ENCODE data around the gene REPS2. TPM values are rescaled to one million over a fixed set of nuclear protein-coding genes. Genes with fewer than 3 reads are reported as not detected.

REPS2 gene
- polyA plus RNA-seq, 6 donors from 2014 or later, result 1.2 to 3.2 (median 2.2) TPM; not detected in 1

DNA sequence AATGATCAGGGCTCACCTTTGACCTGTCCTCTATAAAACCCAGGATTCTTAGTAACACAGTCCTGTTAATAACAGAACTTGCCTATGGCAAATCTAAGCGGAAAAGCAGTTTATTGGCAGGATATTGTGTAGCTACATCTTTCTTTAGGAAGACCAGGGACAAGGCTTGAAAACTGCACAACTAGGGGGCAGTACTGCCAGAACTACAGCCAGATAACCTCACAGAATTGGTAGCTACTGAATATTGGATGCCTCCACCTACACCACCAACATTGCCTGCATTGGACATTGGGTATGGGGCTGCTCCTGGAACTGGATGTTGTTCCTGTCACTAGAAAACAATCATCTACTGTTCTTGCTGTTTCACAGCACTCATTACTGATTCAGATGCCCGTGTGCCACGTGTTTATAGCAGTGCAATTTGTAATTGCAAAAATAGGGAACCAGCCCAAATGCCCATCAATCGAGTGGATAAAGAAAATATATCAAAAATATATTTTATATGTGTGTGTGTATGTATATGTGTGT lies 47.4 kb downstream of the REPS2 start:
- peaks cover 0 to 5% (median 0%) of the 10 kb centered on the region in 3 donors for H3K4me1 Mint-ChIP-seq
- H3K36me3 Mint-ChIP-seq, result peaks cover 0 to 4% of the 10 kb centered on the region in 2 donors
- ATAC-seq (ENCODE audit: low read depth in 2 of 2) (no peak), DNase-seq (no peak)
- no peak overlapping the region for H3K4me3 Mint-ChIP-seq
- H3K27me3 Mint-ChIP-seq, result peaks cover 0 to 8% (median 0%) of the 10 kb centered on the region in 3 donors
- H3K27ac Mint-ChIP-seq, result no peak overlapping the region
- H3K9me3 Mint-ChIP-seq, result peaks cover 0 to 4% (median 0%) of the 10 kb centered on the region in 7 donors

DNA sequence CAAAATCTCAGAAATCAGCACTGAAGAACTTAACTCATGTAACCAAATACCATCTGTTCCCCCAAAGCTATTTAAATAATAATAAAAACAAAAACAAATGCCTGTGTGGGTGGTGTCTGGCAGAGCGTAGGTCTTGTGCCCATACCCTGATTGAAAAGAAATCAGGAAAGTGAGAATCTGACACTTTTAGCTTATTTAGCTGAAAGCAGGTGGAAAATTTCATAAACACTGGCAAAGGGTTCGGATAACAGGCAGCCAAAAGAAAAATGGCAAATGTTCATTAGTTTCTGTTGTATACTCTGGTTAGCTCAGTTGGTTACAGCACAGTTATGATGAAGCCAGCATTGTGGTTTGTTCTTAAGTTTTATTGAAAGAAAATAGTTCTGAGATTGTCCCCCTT lies 48.3 kb downstream of the REPS2 start:
- peaks cover 0 to 8% (median 0%) of the 10 kb centered on the region in 3 donors for H3K27me3 Mint-ChIP-seq
- DNase-seq, result no peak
- peaks cover 0 to 5% (median 0%) of the 10 kb centered on the region in 3 donors for H3K4me1 Mint-ChIP-seq
- no peak overlapping the region for H3K4me3 Mint-ChIP-seq
- no peak for ATAC-seq (ENCODE audit: low read depth in 2 of 2)
- no peak overlapping the region for H3K27ac Mint-ChIP-seq
- peaks cover 0 to 3% of the 10 kb centered on the region in 2 donors for H3K36me3 Mint-ChIP-seq
- peaks cover 0 to 4% (median 0%) of the 10 kb centered on the region in 7 donors for H3K9me3 Mint-ChIP-seq

DNA sequence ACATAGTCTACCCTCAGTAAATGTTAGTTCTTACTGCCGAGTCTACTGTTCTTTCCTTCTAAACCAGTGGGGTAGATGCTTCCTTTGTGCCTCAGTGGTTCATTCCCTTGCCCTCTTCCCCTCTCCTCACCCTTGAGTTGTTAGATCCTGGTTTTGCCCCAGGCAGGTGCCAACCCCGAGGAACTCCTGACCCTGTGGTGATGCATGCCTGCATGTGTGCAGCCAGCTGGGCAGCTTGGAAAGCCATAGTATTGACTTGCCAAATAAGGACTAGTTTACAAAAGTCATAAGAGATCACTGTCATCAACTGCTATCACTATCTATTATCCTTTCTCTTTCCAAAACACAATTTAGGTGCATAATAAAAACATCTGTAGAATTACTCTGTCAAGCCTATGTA lies 50.9 kb downstream of the REPS2 start:
- Mint-ChIP-seq H3K27me3 (peaks cover 0 to 8% (median 0%) of the 10 kb centered on the region in 3 donors), H3K4me3 (no peak overlapping the region), H3K4me1 (peaks cover 0 to 12% (median 8%) of the 10 kb centered on the region in 3 donors), H3K27ac (peak overlapping the region in 2 of 6 donors; percentile 5 to 79), H3K9me3 (peaks cover 0 to 14% (median 4%) of the 10 kb centered on the region in 7 donors), H3K36me3 (no peaks in the 10 kb centered on the region)
- no peak for DNase-seq
- no peak for ATAC-seq (ENCODE audit: low read depth in 2 of 2)

DNA sequence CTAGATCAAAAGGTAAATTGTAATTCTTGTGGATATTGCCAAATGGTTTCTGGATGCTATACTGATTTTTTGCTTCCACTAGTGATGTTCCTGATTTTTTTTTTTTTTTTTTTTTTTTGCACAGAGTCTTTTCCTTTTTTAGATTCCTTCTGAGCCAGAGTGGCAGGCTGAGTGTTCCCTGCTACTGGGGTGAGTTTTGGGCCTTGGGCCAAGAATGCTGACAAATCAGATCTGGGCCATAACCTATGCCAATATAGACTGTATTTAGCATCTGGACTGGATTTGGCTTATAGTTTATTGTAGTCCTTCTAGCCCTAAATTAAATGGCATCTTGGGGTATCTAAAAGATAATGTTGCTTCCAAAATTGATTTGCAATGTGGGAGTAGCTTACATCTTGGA lies 52.8 kb downstream of the REPS2 start:
- no peak overlapping the region for H3K27ac Mint-ChIP-seq
- H3K9me3 Mint-ChIP-seq, result peaks cover 0 to 14% (median 4%) of the 10 kb centered on the region in 7 donors
- H3K36me3 Mint-ChIP-seq, result no peaks in the 10 kb centered on the region
- H3K27me3 Mint-ChIP-seq, result peaks cover 0 to 8% (median 0%) of the 10 kb centered on the region in 3 donors
- ATAC-seq (ENCODE audit: low read depth in 2 of 2), result no peak
- H3K4me3 Mint-ChIP-seq, result no peak overlapping the region
- peaks cover 0 to 22% (median 8%) of the 10 kb centered on the region in 3 donors for H3K4me1 Mint-ChIP-seq
- no peak for DNase-seq

- ATAC-seq (ENCODE audit: low read depth in 2 of 2) (no peak), DNase-seq (no peak)
- Mint-ChIP-seq H3K36me3 (no peaks in the 10 kb centered on the region), H3K27ac (no peak overlapping the region), H3K27me3 (peaks cover 0 to 5% (median 0%) of the 10 kb centered on the region in 3 donors), H3K9me3 (peaks cover 0 to 14% (median 4%) of the 10 kb centered on the region in 7 donors), H3K4me1 (peaks cover 0 to 22% (median 7%) of the 10 kb centered on the region in 3 donors), H3K4me3 (no peak overlapping the region)
These were observed 54.3 kb downstream of the REPS2 start for GRCh38 chrX:17000751-17001150.

DNA sequence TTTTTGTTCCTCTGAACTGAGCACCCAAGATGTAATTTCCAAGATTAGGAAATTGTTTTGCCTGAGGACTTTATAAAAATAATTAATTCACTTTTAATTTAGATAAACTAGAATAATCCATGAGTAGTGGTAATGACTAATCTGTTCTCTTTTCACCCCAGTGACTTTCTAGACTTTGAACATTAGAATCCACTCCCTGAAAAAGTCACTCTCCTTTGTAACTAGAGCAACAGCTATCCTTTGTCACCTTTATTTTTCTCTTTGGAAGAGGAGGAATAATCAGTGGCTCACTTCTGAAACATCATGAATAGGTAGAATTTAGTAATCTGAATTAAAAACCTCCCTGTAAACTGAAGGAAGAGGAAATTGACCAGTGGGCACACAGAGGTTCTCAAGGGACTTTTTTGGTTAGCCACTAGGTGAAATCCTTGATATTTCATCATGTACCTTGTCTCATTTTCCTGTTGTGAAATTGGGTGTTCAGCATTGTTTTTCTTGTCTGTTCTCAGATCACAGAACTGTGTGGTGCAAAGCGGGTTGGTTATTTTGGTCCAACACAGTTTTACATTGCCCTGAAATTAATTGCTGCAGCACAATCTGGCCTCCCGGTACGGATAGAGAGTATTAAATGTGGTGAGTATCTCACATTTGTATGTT lies 59.4 kb downstream of the REPS2 start:
- H3K4me1 Mint-ChIP-seq, result peaks cover 0 to 22% (median 3%) of the 10 kb centered on the region in 3 donors
- H3K27ac Mint-ChIP-seq, result no peak overlapping the region
- H3K9me3 Mint-ChIP-seq, result peaks cover 0 to 12% (median 4%) of the 10 kb centered on the region in 7 donors
- DNase-seq, result no peak
- H3K27me3 Mint-ChIP-seq, result peaks cover 0 to 8% (median 0%) of the 10 kb centered on the region in 3 donors
- ATAC-seq (ENCODE audit: low read depth in 2 of 2), result no peak
- H3K36me3 Mint-ChIP-seq, result no peaks in the 10 kb centered on the region
- H3K4me3 Mint-ChIP-seq, result no peak overlapping the region

GRCh38 chrX:17007134-17007768 lies 60.8 kb downstream of the REPS2 start:
- Mint-ChIP-seq H3K27me3 (peaks cover 0 to 8% (median 0%) of the 10 kb centered on the region in 3 donors), H3K4me3 (no peak overlapping the region), H3K9me3 (peaks cover 0 to 2% (median 0%) of the 10 kb centered on the region in 7 donors), H3K27ac (no peak overlapping the region), H3K4me1 (peaks cover 0 to 10% (median 0%) of the 10 kb centered on the region in 3 donors), H3K36me3 (no peaks in the 10 kb centered on the region)
- DNase-seq, result no peak
- no peak for ATAC-seq (ENCODE audit: low read depth in 2 of 2)

DNA sequence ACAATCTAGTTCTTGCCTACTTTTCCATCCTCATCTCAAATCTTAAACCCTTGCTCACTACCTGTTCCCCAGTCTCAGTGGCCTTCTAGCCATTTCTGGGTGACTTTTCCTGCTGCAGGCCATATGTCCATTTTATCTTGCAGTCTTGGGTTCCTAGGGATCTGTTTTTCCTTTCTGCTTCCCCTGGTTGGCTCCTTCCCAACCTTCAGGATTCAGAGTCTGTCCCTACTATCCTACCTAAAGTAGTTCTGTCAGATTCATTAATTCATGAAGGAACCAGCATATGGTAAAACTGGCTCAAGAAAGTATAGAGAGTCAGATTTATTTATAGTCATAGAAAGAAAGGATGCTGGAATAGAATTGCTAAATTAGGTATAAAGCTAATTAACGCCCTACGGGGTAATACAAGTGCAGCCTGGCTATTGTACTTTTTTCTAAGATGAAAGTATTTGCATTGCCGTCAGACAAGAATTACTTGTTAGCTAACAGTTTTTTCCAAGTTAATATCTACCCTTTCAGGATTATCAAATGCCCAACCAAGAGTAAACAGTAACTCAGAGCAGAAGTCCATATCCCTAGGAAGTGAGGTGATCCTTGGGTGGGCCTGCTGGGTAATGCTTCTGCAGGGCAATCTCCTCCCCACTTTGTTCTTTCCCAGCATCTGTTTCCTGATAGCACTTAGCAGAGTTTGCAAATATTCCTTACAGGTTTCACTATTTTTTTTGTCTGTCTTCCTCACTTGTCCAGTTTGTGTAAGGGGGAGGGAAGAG lies 63.6 kb downstream of the REPS2 start:
- peak overlapping the region in 1 of 6 donors; percentile 81 for H3K27ac Mint-ChIP-seq
- H3K4me3 Mint-ChIP-seq, result no peak overlapping the region
- no peaks in the 10 kb centered on the region for H3K36me3 Mint-ChIP-seq
- H3K9me3 Mint-ChIP-seq, result peaks cover 0 to 2% (median 0%) of the 10 kb centered on the region in 7 donors
- no peak for DNase-seq
- H3K4me1 Mint-ChIP-seq, result no peaks in the 10 kb centered on the region
- H3K27me3 Mint-ChIP-seq, result peaks cover 0 to 8% (median 0%) of the 10 kb centered on the region in 3 donors
- ATAC-seq (ENCODE audit: low read depth in 2 of 2), result no peak

GRCh38 chrX:17012465-17012864 lies 66.0 kb downstream of the REPS2 start:
- Mint-ChIP-seq H3K27ac (no peak overlapping the region), H3K36me3 (no peaks in the 10 kb centered on the region), H3K27me3 (peaks cover 0 to 8% (median 0%) of the 10 kb centered on the region in 3 donors), H3K4me1 (peaks cover 0 to under 1% (median 0%) of the 10 kb centered on the region in 3 donors), H3K4me3 (no peak overlapping the region), H3K9me3 (peaks cover 0 to 2% (median 0%) of the 10 kb centered on the region in 7 donors)
- DNase-seq, result no peak
- no peak for ATAC-seq (ENCODE audit: low read depth in 2 of 2)

GRCh38 chrX:17014216-17014615 lies 67.8 kb downstream of the REPS2 start:
- ATAC-seq (ENCODE audit: low read depth in 2 of 2), result no peak
- no peak for DNase-seq
- H3K27ac Mint-ChIP-seq, result no peak overlapping the region
- no peaks in the 10 kb centered on the region for H3K9me3 Mint-ChIP-seq
- H3K4me1 Mint-ChIP-seq, result peaks cover 4 to 10% (median 7%) of the 10 kb centered on the region in 3 donors
- no peaks in the 10 kb centered on the region for H3K36me3 Mint-ChIP-seq
- peaks cover 0 to 8% (median 0%) of the 10 kb centered on the region in 3 donors for H3K27me3 Mint-ChIP-seq
- H3K4me3 Mint-ChIP-seq, result no peak overlapping the region

GRCh38 chrX:17017134-17017533 lies 70.7 kb downstream of the REPS2 start:
- no peak for DNase-seq
- H3K36me3 Mint-ChIP-seq, result no peaks in the 10 kb centered on the region

DNA sequence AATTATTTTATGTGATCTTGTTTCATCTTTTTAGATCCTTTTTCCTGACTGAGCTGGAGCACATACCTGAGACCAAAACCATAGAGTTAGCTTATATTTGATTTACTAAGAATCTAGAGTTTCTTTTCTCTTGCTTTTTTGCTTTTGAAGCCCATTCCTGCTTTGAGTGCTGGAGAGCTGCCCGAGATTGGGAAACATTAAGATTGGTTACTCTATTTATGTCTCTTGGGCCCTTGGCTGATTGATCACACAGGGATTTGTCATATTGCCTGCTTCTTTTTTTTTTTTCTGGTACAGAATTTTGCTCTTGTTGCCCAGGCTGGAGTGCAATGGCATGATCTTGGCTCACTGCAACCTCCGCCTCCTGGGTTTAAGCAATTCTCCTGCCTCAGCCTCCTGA lies 73.9 kb downstream of the REPS2 start:
- DNase-seq, result no peak
- Mint-ChIP-seq H3K4me3 (no peak overlapping the region), H3K4me1 (peaks cover 4 to 13% (median 7%) of the 10 kb centered on the region in 3 donors), H3K27ac (no peak overlapping the region), H3K36me3 (no peaks in the 10 kb centered on the region), H3K27me3 (no peaks in the 10 kb centered on the region), H3K9me3 (no peaks in the 10 kb centered on the region)
- ATAC-seq (ENCODE audit: low read depth in 2 of 2), result no peak

More at GRCh38 chrX:17017134-17017533, 70.7 kb downstream of the REPS2 start:
- Mint-ChIP-seq H3K27ac (no peak overlapping the region), H3K27me3 (no peaks in the 10 kb centered on the region), H3K4me3 (no peak overlapping the region), H3K4me1 (peaks cover 4 to 10% (median 7%) of the 10 kb centered on the region in 3 donors), H3K9me3 (no peaks in the 10 kb centered on the region)
- ATAC-seq (ENCODE audit: low read depth in 2 of 2), result no peak
